ENCODE data around the gene CALD1. TPM values are rescaled to one million over a fixed set of nuclear protein-coding genes. Genes with fewer than 3 reads are reported as not detected.

Gene CALD1
- total RNA-seq, 1 donor = 3,507 TPM

GRCh38 chr7:134806197-134806596, 26.8 kb downstream of the CALD1 start:
- no peak overlapping the region for H3K4me3 ChIP-seq (ENCODE audit: low read depth, low read length)
- DNase-seq (ENCODE audit: low read depth) = no peak
- TF ChIP-seq CTCF (IDR thresholded peaks at IDR 0.05; ENCODE audit: insufficient read depth, low read depth, low read length) = no peak

- no peak for TF ChIP-seq CTCF (IDR thresholded peaks at IDR 0.05; ENCODE audit: insufficient read depth, low read depth, low read length)
- no peak overlapping the region for H3K4me3 ChIP-seq (ENCODE audit: low read depth, low read length)
- no peak for DNase-seq (ENCODE audit: low read depth)
Observed at GRCh38 chr7:134809616-134810015, 30.2 kb downstream of the CALD1 start.

DNA sequence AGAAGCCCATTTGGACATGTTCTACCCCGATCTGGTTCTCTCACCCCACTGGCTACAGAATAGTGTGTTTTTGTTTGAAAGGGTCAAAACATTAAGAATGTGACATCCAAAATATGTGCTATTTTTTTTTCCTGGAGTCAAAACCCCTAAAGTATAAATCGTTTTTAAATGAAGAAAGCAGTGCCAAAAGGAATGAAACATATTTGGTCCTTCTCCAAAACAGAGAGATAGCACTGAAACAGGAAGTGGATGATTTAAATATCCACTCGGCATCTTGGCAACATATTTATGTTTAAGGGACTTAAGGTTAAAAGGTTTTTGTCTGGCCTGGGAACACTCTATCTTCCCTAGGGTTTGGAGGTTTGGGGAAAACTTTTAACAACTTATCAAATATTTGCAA, 32.3 kb downstream of the CALD1 start:
- H3K4me3 ChIP-seq (ENCODE audit: low read depth, low read length) = no peak overlapping the region
- peak; percentile 95 for DNase-seq (ENCODE audit: low read depth)
- TF ChIP-seq CTCF (IDR thresholded peaks at IDR 0.05; ENCODE audit: insufficient read depth, low read depth, low read length) = no peak

GRCh38 chr7:134813663-134814396, 34.4 kb downstream of the CALD1 start:
- H3K4me3 ChIP-seq (ENCODE audit: low read depth, low read length) = no peak overlapping the region
- DNase-seq (ENCODE audit: low read depth) = peak; percentile 76
- no peak for TF ChIP-seq CTCF (IDR thresholded peaks at IDR 0.05; ENCODE audit: insufficient read depth, low read depth, low read length)

DNA sequence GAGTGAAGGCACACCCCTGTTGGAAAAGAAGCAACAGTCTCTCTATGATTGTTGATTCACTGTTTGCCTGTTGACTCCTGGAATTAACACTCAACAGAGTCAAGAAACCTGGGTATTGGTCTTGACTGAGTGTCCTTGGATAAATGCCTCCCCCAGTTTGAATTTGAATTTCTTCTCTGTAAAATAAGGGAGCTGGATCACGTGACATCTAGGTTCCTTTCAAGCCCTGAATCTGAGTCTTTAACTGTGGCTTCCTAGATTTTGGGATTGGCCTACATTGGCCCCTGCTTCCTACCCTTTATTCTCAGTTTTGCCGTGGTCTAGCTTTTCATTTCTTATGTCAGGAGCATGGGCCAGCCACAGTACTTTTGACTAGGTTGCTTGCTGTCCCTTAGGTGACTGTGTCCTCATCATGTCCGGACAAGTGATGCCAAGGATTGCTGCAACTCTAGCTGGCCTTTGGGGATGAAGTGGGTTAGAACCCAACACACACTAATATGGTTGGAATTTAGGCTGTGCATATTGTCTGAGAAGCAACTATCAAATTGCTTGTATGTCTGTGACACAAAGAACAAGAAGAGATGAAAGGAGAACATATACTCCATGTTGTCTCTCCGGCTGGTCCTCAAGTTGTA, 35.4 kb downstream of the CALD1 start:
- no peak for DNase-seq (ENCODE audit: low read depth)
- no peak for TF ChIP-seq CTCF (IDR thresholded peaks at IDR 0.05; ENCODE audit: insufficient read depth, low read depth, low read length)
- H3K4me3 ChIP-seq (ENCODE audit: low read depth, low read length) = no peak overlapping the region

DNA sequence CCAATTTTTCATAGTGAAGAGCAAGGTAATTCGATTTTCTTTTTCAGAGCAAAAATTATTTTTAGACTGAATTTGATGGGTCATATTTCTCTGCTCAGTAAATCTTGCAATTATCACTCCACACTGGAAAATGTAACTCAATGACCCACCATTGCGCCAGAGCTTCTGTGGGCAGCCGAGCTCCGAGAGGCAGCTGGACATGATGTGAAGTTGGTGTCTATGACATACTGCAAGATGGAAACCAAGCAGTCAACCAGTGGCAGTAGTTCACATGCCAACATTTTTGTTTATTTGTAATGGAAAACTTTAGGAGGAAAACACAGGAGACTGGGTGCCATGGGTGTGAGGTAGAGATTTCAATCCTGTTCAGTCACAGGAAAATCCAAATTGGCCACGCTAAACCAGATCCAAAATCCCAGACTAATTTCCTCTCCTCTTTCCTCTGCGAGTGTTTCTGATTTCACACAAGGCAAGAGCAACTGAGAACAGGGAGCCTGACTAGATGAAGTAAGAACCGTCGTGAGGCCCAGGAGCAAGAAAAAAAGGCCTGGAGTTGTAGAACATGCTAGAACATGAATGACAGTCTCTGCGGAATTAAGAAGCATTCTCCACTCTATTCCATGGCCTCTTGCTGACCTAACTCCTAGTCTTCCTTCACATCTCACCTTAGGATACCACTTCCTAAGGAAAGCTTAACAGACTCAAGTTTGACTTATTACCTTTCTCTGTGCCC, 39.3 kb downstream of the CALD1 start:
- DNase-seq (ENCODE audit: low read depth) = peak; percentile 52
- TF ChIP-seq CTCF (IDR thresholded peaks at IDR 0.05; ENCODE audit: insufficient read depth, low read depth, low read length) = no peak

More for the DNA sequence above, 39.3 kb downstream of the CALD1 start:
- no peak overlapping the region for H3K4me3 ChIP-seq (ENCODE audit: low read depth, low read length)

All from fibroblast of villous mesenchyme (primary cell).